GM18508 (cell line): ENCODE measurements around the gene PNMT.

Experiments
- ATAC-seq: cut with Tn5 transposase; IDR thresholded peaks from one replicate; pipeline ENCODE4 v1.9.1; 2021; ENCODE audit warnings: moderate number of reproducible peaks; ENCODE audit not compliant: insufficient read depth, unreplicated experiment

The PNMT gene

DNA sequence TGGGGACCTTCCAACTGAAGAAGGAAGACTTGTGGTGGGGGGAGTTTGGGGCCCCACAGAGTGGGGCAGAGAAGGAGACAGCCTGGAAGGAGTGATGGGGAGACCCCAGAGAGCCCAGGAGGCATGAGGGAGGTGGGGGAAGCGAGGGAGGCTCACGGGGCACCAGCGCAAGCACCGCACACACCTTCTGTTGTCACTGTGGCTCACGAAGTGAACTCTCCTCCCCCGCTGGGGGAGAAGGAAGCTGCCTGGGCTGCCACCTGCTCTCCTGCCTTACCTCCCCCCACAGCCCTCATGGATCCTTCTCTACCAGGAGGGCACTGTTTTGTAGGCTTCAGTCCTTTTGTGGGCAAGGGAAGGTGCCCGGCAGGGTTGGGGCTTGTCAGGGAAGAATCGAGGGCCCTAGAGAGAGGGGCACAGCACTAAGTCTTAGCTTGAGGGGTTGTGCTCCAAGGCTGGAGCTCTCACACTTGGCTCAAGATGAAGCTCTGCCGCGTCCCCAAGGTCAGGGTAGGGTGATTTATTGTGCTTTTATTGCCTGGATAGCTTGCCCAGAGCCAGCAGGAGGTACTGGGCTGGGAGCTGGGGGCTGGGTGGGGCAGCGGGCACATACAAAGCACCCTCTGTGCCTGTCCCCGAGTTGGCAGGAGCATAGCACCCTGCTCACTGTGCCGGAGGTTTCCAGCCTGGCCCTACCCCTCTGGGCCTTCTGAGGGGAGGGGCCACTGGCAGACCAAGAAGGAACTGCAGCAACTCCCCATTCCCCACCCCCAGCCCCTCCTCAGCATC lies 35.9 kb upstream of the PNMT start:
- ATAC-seq: no peak

DNA sequence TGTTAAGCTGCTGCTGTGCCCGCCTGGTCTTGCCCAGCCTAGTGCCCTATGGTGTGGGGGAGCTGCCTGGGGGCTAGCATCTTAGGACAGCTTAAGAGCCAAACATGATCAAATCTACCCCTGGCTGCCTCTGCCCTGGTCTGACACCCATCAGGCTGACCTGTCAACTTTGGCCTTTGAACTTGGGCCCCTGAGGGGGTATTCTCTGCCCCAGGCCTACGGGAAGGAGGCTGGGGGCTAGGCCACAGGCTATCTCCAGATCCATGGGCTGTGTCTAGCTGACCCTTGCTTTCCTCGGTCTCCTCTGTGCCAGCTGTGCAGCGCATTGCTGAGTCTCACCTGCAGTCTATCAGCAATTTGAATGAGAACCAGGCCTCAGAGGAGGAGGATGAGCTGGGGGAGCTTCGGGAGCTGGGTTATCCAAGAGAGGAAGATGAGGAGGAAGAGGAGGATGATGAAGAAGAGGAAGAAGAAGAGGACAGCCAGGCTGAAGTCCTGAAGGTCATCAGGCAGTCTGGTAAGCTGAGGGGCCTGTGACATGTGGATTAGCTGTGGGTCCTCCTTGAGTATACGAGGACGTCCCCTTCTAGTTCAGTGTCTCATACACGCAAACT lies 34.6 kb upstream of the PNMT start:
- no peak for ATAC-seq

DNA sequence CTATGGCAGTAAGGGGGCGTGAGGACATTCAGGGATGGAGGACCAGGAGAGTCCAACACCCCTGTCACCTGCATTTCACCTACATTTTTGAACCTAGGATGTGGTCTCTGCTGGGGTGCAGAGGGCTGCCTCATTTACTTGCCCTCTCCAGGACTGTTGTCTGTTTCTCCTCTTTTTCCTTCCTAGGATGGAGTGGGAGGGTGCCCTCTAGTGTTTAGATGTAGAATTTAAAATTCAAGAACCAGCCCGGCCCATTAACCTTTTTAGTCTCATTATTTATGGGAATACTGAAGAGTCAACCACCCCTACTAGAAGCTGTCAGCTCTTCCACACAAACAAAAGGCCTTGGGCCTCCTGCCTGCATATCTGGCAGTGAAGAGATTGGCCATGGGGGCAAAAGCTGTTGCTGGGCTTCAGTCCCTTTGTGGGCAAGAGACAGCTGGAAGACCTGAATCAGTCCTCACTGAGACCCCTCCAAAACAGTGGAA lies 33.8 kb upstream of the PNMT start:
- no peak for ATAC-seq

DNA sequence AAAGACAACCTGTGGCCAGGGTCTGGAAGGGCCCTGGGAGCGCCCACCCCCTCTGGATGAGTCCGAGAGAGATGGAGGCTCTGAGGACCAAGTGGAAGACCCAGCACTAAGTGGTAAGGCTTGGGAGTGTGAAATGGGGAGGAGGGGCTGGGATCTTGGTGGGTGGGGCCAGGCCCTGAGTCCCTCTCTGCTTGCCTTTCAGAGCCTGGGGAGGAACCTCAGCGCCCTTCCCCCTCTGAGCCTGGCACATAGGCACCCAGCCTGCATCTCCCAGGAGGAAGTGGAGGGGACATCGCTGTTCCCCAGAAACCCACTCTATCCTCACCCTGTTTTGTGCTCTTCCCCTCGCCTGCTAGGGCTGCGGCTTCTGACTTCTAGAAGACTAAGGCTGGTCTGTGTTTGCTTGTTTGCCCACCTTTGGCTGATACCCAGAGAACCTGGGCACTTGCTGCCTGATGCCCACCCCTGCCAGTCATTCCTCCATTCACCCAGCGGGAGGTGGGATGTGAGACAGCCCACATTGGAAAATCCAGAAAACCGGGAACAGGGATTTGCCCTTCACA lies 32.6 kb upstream of the PNMT start:
- ATAC-seq: no peak

DNA sequence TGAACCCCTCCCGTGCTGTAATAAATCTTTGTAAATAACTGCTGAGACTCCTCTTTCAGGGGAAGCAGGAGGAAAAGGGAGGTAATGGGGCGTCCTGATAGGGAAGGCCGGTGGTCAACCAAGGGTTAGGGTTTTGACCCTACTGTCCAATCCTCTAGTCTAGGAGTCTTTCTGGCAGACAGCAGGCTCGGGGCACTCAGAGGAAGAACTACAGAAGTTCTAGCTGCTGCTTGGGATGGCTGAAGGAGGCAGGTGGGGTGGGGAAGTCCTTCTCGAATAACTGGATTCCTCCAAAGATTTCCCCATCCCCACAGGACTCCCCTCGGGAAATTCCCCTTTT lies 31.7 kb upstream of the PNMT start:
- ATAC-seq: no peak

DNA sequence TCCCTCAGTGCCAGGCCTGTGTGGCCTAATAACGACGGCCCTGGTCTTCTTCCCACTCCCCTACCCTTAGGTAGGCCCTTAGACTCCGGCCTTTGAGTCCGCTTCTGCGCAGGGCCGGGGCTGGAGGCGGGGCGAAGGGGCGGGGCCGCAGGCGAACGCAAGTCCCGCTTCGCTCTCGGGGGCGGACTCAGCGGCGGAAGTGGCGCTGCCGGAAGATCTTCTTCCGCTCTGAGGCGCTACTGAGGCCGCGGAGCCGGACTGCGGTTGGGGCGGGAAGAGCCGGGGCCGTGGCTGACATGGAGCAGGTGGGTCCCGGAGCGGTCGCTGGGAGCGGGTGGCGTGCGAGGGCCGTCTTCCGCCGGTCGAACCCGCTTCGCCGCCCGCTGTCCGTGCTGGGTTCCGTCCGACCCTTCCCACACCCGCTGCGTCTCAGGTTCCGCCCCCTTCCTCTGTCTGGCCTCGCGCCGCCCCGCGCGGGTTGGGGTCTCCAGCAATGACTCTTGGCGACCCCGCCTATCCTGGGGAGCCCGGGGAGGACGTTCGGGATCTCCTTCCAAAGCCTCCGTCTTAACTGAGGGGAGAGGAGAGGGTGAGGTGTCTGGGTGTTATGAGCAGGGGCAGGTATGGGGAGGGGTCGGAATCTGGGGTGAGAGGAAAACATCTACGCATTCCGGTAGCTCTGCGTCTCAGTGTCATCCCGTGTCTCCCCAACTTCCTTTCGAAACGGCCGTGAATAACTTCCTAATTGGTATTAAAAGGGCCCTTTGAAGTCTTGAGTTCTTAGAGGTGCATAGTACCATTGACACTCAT lies 31.1 kb upstream of the PNMT start, which contains the start of gene STARD3:
Gene STARD3 (plus strand): TSS at position 218 of the 810 bp plus-strand sequence. CDS start 16,388 bp downstream, outside the sequence.
- no peak for ATAC-seq

DNA sequence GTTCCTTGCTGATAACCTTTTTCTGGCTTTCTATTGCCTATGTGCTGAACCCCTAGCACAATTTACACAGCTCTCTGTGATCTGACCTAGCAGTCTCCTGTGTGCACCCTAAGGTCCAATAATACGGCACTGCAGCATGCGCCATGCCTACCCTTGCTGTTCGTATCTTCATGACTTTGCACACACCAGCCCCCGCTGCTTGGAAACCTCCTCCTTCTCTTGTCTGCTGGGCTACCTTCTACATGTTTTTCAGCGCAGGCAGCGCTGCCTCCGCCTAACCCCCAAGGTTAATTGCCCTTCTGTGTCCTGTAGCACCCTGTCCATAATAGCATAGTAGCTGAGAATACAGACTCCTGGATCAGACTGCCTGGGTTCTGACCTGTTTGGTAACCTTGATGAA lies 29.9 kb upstream of the PNMT start:
- ATAC-seq: no peak

DNA sequence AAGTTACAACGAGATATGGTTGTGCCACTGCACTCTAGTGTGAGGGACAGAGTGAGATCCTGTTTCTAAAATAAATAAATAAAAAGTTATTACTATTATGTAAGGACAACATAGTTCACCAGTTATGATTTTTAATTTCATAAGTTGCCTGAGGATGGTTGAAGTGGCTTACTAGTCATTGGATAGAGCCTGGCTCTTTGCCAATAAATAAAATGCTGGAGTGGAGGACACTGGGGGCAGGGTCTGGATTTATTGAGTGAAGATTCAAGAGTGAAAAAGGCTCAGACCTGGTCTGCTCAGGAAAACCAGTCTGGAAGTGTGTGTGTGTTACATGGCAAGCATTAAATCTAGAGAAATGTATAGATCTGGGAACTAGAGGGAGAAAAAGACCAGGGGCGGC lies 29.2 kb upstream of the PNMT start:
- no peak for ATAC-seq

DNA sequence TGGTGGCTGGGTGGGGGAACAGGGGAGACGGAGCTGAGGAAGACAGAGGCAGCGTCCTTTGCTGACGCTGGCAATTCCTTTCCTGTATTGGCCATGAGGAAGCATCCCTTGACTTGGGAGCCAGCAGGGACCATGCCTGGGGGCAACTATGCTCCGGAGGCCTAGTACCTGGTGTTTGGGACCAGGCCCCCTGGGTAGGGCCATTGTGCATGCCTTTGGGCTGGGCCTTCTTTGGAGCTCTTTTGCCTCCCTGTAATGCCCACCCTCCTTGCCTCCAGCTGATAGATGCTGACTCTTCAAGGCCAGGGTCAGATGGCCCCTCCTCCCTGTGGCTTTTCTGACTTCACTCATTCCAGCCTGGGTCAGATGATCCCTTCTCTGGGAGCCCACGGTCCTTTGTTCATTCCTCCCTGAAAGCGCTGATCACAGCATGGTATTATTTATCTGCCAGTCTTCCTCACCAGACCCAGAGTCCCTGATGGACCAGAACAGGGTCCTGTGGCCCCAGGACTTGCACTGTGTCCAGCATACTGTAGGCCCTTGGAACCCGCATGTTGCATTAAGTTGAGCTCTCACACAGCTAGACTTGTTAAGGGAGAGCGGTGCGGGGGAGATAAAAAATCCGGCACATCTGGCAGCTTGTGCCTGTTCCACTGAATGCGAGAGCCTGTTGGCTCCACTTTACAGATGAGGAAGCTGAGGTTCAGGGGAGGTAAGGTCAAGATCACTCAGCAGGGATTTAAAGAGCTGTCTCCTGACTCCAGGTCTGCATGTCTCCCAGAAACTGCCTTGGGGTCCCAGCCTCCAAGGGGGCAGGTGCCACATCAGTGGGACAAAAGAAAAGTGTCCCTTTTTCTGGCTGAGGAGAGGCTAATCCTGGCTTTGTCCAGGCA lies 28.4 kb upstream of the PNMT start:
- ATAC-seq: no peak

DNA sequence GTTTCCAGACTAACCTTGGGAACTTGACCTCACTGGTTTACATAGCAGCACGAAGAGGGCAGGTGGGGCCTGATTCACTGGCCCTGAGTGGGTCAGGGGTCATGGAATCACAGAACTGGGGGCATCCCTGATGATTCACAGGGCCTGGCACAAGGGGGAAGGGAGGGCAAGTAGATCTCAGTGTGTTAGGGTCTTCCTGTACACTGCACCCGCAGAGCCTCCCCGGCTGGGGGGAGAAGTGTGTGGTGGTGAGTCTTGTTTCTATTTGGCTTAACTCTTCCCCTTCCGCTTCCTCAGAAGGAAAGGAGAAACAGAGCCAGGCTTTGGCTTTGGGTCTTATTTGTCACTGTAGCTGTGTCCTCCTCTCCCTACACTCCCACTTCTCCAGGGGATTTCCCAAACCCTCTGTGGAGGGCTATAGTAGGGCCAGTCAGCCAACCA lies 27.6 kb upstream of the PNMT start:
- ATAC-seq: no peak

DNA sequence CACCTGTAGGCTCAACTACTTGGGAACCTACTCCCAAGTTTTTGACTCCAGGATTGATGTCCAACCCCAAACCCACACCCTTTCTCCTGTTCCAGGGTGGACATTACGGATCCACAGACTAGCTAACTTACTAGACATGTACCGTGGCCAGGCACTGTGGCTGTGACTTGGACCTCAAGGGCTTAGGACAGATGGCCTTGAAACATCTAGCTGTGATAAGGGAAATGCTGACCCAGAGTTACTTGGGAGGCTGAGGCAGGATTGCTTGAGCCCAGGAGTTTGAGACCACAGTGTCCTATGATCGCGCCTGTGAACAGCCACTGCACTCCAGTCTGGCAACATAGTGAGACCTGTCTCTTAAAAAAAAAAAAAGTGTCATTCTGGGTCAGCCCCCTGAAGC lies 27.2 kb upstream of the PNMT start:
- ATAC-seq: no peak

DNA sequence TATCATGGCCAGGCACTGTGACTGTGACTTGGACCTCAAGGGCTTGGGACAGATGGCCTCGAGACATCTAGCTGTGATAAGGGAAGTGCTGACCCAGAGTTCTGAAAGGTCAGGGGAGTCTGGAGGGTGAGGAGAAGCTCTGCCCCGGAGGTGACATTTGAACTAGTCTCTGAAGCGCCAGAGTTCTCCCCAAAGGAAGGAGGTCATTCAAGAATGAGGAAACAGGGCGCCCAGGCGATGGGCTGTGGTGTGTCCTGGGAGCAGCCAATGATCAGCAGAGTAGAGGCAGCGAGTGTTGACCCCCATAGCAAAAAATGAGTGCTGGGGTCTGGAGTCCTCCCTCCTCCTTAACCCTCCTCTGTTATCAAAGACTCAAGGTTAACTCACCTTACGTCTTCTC lies 26.4 kb upstream of the PNMT start:
- ATAC-seq: no peak

DNA sequence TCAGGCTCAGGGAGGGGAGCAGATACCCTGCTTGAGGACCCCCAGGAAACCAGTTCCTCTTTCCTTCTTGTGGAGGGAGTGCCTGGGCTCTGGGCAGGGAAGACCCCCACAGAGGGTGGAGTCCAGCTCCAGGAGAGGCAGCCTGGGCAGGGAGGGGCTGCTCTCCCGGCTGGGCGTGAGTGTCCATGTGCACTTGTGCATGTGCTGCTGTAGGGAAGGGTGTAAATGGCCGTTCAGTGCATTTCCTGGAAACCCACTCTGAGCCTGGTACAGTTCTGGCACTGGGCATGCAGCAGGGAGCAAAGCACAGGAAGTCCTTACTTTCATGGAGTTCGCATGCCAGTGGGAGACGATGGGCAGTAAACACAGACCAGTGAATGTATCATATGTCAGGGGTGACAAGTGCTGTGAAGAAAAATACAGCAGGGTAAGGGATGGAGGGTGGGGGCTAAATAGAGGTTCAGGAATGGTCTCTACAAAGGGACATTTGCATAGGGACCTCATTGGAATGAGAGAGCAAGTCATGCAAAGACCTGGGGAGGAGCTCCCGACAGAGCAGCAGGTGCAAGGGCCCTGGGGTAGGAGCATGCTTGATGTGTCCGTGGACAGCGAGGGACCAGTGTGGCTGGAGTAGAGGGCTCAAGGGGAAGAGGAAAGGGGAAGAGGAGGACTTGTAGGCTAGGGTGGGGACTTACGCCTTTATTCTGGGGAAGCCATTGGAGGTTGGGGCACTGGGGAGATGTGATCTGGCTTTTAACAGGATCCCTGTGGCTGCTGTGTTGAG lies 25.8 kb upstream of the PNMT start:
- ATAC-seq: no peak

DNA sequence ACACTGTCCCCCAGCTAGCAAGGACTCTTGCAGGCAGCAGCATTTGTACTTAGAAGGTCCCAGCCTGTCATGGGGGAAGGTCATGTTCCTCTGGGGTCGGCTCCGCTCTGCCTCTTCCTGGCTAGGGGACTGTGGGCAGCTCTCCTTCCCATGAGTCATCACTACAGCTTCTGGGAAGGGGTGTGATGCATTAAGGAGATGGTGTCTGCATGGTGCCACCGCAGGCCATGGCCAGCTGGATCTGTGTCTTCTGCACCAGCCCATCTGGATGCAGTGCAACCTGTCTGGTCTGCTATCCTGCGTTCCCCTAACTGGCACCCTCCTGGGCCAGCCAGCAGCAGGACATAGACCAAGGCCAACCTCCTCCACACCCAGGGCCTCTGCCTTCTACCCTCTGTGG lies 25.0 kb upstream of the PNMT start:
- no peak for ATAC-seq

DNA sequence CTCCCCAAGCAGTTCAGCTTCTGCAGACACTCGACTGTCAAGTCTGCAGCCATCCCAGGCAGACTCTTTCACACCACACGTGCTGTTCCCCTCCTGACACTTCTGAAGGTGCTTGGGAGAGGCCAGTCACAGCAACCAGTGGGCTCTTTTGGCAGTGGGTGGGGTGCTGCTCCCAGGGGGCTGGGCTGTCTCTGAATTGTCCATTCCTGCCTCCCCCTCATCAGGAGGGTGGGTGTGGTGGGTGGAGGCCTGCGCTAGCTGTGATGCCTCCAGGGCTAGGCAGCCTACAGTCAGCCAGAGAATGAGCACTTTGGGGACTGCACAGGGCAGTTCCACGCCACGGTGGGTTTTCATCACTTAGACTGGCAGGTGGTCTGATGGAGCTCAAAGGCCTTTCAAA lies 21.0 kb upstream of the PNMT start:
- ATAC-seq: no peak

DNA sequence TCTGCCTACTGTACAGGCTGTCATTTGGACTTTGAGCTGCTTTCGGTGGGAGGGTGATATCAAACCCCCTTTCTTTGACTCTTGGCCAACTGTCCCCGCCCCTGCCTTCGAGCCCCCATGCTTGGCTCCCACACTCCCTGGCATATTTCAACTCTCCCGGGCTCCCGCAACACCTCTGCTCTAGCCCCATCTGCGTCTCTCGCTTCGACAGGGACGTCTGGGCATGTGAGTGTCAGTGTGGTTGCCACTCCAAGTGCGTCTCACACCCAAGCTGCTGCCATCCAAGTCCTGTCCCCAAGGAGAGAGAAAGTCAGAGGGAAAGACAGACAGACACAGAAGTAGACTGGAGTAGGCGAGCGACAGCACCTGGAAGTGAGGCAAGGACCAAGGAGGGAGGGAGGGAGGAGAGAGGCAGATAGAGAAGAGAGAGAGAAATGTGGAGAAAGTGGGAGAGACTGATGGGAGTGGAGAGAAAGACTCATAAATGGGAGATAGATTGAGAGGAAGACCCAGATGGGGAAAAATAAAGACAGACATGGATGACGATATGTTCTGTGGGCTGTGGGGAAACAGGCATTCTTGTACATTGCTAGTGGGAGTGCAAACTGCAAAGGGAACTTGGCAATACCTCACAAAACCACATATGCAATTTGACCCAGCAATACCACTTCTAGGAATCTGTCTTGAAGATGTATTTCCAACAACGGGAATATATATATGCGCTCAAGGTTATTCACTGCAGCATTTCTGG lies 19.5 kb upstream of the PNMT start:
- no peak for ATAC-seq

DNA sequence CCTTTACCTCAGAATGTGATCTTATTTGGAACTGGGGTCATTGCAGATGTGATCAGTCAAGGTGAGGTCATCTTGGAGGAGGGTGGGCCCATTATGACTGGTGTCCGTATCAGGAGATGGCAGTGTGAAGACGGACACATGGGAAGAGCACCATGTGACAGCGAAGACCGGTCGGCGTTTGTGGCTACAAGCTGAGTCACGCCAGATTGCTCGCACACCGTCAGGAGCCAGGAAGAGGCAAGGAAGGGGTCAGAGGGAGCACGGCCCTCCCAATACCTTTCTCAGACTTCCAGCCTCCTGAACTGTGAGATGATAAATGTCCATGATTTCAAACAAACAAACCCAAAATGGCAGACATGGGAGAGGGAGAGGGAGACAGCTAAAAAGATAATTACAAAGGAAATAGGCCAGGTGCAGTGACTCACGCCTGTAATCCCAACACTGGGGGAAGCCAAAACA lies 18.1 kb upstream of the PNMT start:
- ATAC-seq: no peak

DNA sequence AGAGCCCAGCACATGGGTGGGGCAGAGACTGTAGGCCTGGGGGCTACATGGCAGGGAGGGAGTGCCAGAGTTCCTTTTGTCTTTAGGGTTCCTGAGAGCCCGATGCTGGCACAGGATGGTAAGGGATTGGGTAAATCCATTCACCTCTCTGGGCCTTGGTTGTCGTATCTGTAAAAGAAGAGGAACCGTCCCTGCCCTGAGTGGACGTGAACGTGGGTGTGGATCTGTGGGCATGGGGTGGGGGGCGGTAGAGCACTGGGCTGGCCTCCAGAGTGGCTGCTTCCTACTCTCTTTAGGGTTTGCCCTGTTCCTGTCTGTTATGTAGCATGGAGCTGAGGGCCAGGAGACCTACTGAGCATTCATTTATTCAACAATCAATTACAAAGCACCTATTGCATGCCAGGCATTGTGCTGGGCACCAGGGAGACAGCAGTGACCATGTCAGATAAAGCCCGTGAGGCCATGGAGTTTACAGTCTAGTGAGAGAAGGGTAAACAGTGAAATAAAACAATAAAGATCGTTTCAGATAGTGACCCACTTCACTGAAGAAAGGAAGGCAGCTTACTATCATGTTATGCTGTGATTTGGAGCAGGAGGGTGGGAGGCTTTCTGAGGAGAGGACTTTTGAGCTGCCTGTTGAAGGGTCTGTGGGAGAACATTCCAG lies 16.2 kb upstream of the PNMT start:
- no peak for ATAC-seq
